ENCODE measurements around the gene TCEA3. TPM values are rescaled to one million over a fixed set of nuclear protein-coding genes. Genes with fewer than 3 reads are reported as not detected.

Gene TCEA3
- polyA plus RNA-seq, 4 donors, result 20.5 to 55.2 (median 32.4) TPM

DNA sequence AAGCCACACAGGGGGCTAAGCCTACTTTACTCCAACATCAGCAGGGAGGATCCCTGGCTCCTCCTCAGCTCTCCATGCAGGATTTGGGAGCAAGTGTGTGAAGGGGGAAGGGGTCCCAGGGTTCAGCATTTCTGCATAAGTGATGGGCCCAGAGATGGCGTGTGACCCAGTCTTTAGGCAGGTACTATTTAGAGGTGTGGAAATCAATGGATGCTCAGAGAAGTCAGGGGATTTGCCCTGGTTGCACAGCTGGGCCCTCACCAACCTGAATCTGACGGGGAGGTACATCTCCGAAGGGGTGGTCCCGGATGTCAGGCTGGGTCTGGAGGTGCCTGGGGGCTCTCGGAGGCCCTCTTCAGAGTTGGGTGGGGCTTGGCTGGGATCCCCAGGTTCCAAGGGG, 6.9 kb upstream of the TCEA3 start:
- H3K27ac ChIP-seq (ENCODE audit: low read depth in 1 of 3, low read length in 2 of 3), result no peak overlapping the region
- H3K9me3 ChIP-seq (ENCODE audit: control insufficient read depth in 2 of 2, insufficient read depth in 1 of 2, low read depth in 1 of 2, low read length in 1 of 2), result no peaks in the 10 kb centered on the region
- WGBS, 3 donors, result 93 to 94% (median 93%) methylated on average over 5 of the region's 5 CpGs
- H3K27me3 ChIP-seq (ENCODE audit: control insufficient read depth in 3 of 3, insufficient read depth in 3 of 3, low read length in 3 of 3), result no peaks in the 10 kb centered on the region
- H3K4me1 ChIP-seq (ENCODE audit: control insufficient read depth in 3 of 3, insufficient read depth in 2 of 3, low read depth in 1 of 3, low read length in 2 of 3), result peaks cover 0 to 6% (median 0%) of the 10 kb centered on the region in 3 donors
- peaks cover 0 to 44% (median 0%) of the 10 kb centered on the region in 3 donors for H3K36me3 ChIP-seq (ENCODE audit: control insufficient read depth in 3 of 3, insufficient read depth in 2 of 3, low read depth in 1 of 3, low read length in 3 of 3)
- DNase-seq, result no peak
- no peak for FAIRE-seq
- no peak overlapping the region for H3K4me3 ChIP-seq (ENCODE audit: low read depth in 1 of 3, low read length in 3 of 3)

DNA sequence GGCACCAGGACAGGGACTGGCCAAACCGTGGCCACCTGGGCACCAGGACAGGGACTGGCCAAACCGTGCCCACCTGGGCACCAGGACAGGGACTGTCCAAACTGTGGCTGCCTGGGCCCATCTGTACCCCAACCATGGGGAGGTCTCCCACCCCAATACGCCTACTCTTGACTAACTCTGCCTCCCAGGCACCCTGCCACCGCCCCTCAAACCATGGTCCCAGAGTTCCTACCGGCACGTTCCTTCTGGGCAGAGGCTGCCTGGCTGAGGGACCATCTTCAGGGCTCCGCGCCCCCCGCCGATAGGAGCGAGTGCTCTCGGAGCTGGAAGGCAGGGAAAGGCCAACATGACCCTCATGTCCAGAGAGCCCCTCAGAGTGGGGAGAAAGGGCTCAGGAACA, 6.3 kb upstream of the TCEA3 start:
- Histone ChIP-seq H3K4me1 (ENCODE audit: control insufficient read depth in 3 of 3, insufficient read depth in 2 of 3, low read depth in 1 of 3, low read length in 2 of 3) (peaks cover 0 to under 1% (median 0%) of the 10 kb centered on the region in 3 donors), H3K27ac (ENCODE audit: low read depth in 1 of 3, low read length in 2 of 3) (no peak overlapping the region), H3K27me3 (ENCODE audit: control insufficient read depth in 3 of 3, insufficient read depth in 3 of 3, low read length in 3 of 3) (no peaks in the 10 kb centered on the region), H3K4me3 (ENCODE audit: low read depth in 1 of 3, low read length in 3 of 3) (no peak overlapping the region), H3K36me3 (ENCODE audit: control insufficient read depth in 3 of 3, insufficient read depth in 2 of 3, low read depth in 1 of 3, low read length in 3 of 3) (peaks cover 0 to 44% (median 0%) of the 10 kb centered on the region in 3 donors), H3K9me3 (ENCODE audit: control insufficient read depth in 2 of 2, insufficient read depth in 1 of 2, low read depth in 1 of 2, low read length in 1 of 2) (no peaks in the 10 kb centered on the region)
- DNase-seq (no peak), FAIRE-seq (no peak)
- 91% methylated on average over 12 of the region's 12 CpGs for WGBS, 3 donors

DNA sequence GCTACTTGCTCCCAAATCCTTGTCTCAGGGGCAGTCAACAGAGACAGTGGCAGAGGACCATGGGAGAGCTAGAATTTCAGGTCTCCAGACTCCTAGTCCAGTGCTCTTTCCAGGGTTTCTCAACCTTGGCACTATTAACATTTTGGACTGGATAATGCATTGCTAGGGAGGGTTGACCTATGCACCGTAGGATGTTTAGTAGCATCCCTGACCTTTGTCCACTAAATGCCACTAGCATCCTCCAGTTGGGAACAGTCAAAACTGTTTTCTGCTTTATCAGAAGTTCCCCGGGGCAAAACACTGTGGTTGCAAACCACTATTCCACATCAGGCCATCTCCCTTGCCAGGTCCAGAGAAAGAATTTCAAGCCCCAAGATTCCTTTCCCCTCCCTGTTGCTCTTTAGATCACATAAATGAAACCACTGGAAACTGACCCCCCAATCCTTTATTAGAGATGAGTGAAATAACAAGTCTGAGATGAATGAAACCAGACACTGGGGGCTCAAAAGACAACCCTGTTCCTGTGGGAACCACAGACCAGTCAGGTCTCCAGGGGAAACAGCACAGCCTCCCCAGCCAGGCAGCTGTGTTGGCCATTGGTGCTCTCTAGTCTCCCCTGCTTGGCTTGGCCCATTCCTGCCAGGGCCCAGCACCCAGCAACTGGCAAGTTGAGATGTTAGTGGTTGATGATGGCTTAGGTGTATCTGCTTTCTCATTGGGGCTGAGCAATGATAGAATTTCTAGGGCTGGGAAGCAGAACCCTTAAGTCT, 3.8 kb upstream of the TCEA3 start:
- DNase-seq, result no peak
- H3K4me1 ChIP-seq (ENCODE audit: control insufficient read depth in 3 of 3, insufficient read depth in 2 of 3, low read depth in 1 of 3, low read length in 2 of 3), result peaks cover 0 to 8% (median 2%) of the 10 kb centered on the region in 3 donors
- peaks cover 0 to 30% (median 0%) of the 10 kb centered on the region in 3 donors for H3K36me3 ChIP-seq (ENCODE audit: control insufficient read depth in 3 of 3, insufficient read depth in 2 of 3, low read depth in 1 of 3, low read length in 3 of 3)
- H3K4me3 ChIP-seq (ENCODE audit: low read depth in 1 of 3, low read length in 3 of 3), result no peak overlapping the region
- peaks cover 0 to 7% (median 0%) of the 10 kb centered on the region in 3 donors for H3K27me3 ChIP-seq (ENCODE audit: control insufficient read depth in 3 of 3, insufficient read depth in 3 of 3, low read length in 3 of 3)
- WGBS, 3 donors, result 30 to 65% (median 57%) methylated on average over 2 of the region's 2 CpGs
- no peaks in the 10 kb centered on the region for H3K9me3 ChIP-seq (ENCODE audit: control insufficient read depth in 2 of 2, insufficient read depth in 1 of 2, low read depth in 1 of 2, low read length in 1 of 2)
- no peak overlapping the region for H3K27ac ChIP-seq (ENCODE audit: low read depth in 1 of 3, low read length in 2 of 3)
- FAIRE-seq, result no peak

DNA sequence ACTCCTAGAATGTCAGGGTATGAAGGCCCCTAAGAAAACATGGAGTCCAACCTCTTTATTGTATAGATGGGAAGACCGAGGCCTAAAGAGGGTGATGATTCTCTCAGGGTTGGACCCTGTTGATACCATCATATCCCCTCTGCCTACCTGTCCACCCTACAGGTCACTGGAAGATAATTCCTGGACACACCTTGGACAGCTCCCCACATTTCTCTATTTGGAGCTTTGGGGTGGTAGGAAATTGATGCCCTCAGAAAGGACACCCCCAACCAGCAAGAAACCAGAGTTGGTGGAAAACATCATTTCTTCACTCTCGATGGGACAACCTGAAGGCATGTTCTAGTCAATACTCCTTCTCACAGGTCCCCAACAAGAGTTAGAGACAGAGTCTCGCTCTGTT, 3.0 kb upstream of the TCEA3 start:
- FAIRE-seq (no peak), DNase-seq (no peak)
- H3K27ac ChIP-seq (ENCODE audit: low read depth in 1 of 3, low read length in 2 of 3), result no peak overlapping the region
- 93 to 98% (median 94%) methylated on average over 3 of the region's 3 CpGs for WGBS, 3 donors
- H3K4me1 ChIP-seq (ENCODE audit: control insufficient read depth in 3 of 3, insufficient read depth in 2 of 3, low read depth in 1 of 3, low read length in 2 of 3), result peaks cover 2 to 16% (median 2%) of the 10 kb centered on the region in 3 donors
- H3K36me3 ChIP-seq (ENCODE audit: control insufficient read depth in 3 of 3, insufficient read depth in 2 of 3, low read depth in 1 of 3, low read length in 3 of 3), result peaks cover 0 to 27% (median 0%) of the 10 kb centered on the region in 3 donors
- peaks cover 0 to 7% (median 0%) of the 10 kb centered on the region in 3 donors for H3K27me3 ChIP-seq (ENCODE audit: control insufficient read depth in 3 of 3, insufficient read depth in 3 of 3, low read length in 3 of 3)
- H3K4me3 ChIP-seq (ENCODE audit: low read depth in 1 of 3, low read length in 3 of 3), result no peak overlapping the region
- no peaks in the 10 kb centered on the region for H3K9me3 ChIP-seq (ENCODE audit: control insufficient read depth in 2 of 2, insufficient read depth in 1 of 2, low read depth in 1 of 2, low read length in 1 of 2)

DNA sequence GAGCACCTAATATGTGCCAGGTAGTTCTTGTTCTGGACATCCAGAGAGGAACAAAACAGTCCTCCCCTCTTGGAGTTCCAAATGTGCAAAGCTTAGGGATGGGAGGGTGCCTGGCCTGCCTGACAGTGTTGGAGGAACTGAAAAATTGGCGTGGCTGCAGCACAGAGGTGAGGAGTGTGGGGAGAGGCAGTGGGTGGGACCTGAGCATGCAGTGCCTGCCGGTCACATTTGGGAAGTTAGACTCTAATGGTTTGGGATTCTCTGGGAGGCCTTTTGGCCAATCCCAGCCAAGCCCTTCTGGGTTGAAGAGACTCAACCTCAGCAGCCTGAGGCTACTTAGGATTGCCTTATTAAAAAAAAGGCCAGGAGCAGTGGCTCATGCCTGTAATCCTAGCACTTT, 2.3 kb upstream of the TCEA3 start:
- 54 to 60% (median 56%) methylated on average over 2 of the region's 2 CpGs for WGBS, 3 donors
- H3K4me3 ChIP-seq (ENCODE audit: low read depth in 1 of 3, low read length in 3 of 3), result no peak overlapping the region
- peaks cover 0 to 7% (median 0%) of the 10 kb centered on the region in 3 donors for H3K27me3 ChIP-seq (ENCODE audit: control insufficient read depth in 3 of 3, insufficient read depth in 3 of 3, low read length in 3 of 3)
- peaks cover 0 to 24% (median 0%) of the 10 kb centered on the region in 3 donors for H3K36me3 ChIP-seq (ENCODE audit: control insufficient read depth in 3 of 3, insufficient read depth in 2 of 3, low read depth in 1 of 3, low read length in 3 of 3)
- H3K9me3 ChIP-seq (ENCODE audit: control insufficient read depth in 2 of 2, insufficient read depth in 1 of 2, low read depth in 1 of 2, low read length in 1 of 2), result no peaks in the 10 kb centered on the region
- H3K4me1 ChIP-seq (ENCODE audit: control insufficient read depth in 3 of 3, insufficient read depth in 2 of 3, low read depth in 1 of 3, low read length in 2 of 3), result peaks cover 2 to 22% (median 2%) of the 10 kb centered on the region in 3 donors
- H3K27ac ChIP-seq (ENCODE audit: low read depth in 1 of 3, low read length in 2 of 3), result no peak overlapping the region
- FAIRE-seq (no peak), DNase-seq (no peak)

DNA sequence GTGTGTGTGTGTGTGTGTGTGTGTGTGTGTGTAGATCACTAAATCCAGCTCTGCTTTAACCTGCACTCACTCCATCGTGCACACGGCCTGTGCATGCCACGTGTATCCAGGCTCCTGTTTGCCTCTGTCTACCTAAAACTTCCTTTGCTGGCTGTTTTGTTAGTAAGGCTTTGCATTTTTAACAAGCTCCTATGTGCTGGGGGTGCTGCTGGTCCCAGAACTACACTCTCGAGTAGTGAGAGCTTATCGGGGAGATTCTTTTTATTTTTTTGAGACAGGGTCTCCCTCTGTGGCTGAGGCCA, 596 bp upstream of the TCEA3 start:
- WGBS, 3 donors, result 26 to 32% (median 30%) methylated on average over 5 of the region's 5 CpGs
- Histone ChIP-seq H3K9me3 (ENCODE audit: control insufficient read depth in 2 of 2, insufficient read depth in 1 of 2, low read depth in 1 of 2, low read length in 1 of 2) (no peaks in the 10 kb centered on the region), H3K27ac (ENCODE audit: low read depth in 1 of 3, low read length in 2 of 3) (no peak overlapping the region), H3K36me3 (ENCODE audit: control insufficient read depth in 3 of 3, insufficient read depth in 2 of 3, low read depth in 1 of 3, low read length in 3 of 3) (peaks cover 0 to 12% (median 0%) of the 10 kb centered on the region in 3 donors), H3K27me3 (ENCODE audit: control insufficient read depth in 3 of 3, insufficient read depth in 3 of 3, low read length in 3 of 3) (peaks cover 0 to 7% (median 0%) of the 10 kb centered on the region in 3 donors), H3K4me3 (ENCODE audit: low read depth in 1 of 3, low read length in 3 of 3) (peak overlapping the region in 1 of 3 donors; percentile 50), H3K4me1 (ENCODE audit: control insufficient read depth in 3 of 3, insufficient read depth in 2 of 3, low read depth in 1 of 3, low read length in 2 of 3) (peaks cover 2 to 25% (median 2%) of the 10 kb centered on the region in 3 donors)
- no peak for FAIRE-seq
- DNase-seq, result no peak

DNA sequence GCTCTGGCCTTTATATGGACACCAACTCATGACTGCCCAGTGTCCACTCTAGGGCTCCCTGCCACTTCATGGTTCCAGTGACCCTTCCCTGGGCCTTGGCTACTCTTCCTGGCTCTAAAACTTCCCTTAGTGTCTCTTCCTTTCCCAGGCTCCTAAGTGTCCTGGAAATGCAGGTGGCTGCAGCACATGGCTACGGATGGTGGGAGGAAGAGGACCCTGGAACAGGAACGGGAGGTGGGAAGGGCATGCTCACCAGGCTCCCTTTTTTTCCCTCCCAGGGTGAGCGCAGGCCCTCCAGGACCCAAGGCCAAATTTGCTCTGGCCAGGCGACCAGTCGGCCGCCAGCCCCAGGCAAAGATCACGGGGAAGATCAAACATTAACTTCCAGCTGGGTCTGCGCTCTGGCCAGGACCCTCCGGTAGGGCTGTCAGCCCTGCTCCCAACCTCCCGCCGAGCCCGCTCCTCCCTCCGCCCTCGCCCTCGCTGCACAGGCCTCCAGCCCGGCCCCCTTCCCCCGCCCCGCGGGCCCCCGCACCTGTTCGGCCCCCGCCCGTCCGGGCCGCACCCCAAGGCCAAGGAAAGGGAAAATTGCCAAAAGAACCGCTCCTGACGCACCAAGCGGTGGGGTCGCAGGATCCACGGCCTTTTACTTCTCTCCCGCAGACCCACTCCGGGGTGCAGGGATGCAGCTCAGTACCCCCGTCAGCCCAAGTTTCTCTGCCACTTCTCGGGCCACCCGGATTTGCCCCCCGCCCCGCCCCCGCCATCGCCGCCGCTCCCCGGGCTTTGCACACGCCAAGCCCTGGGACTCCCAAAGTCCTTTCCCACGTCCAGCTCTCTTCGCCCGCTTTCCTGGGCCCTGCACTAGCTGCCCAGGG, 894 bp downstream of the TCEA3 start:
- peaks cover 0 to 7% (median 0%) of the 10 kb centered on the region in 3 donors for H3K27me3 ChIP-seq (ENCODE audit: control insufficient read depth in 3 of 3, insufficient read depth in 3 of 3, low read length in 3 of 3)
- H3K9me3 ChIP-seq (ENCODE audit: control insufficient read depth in 2 of 2, insufficient read depth in 1 of 2, low read depth in 1 of 2, low read length in 1 of 2), result no peaks in the 10 kb centered on the region
- no peak for FAIRE-seq
- 5 to 9% (median 9%) methylated on average over 31 to 46 of the region's 46 CpGs for WGBS, 3 donors
- peaks cover 0 to 7% (median 0%) of the 10 kb centered on the region in 3 donors for H3K36me3 ChIP-seq (ENCODE audit: control insufficient read depth in 3 of 3, insufficient read depth in 2 of 3, low read depth in 1 of 3, low read length in 3 of 3)
- peaks cover 2 to 25% (median 2%) of the 10 kb centered on the region in 3 donors for H3K4me1 ChIP-seq (ENCODE audit: control insufficient read depth in 3 of 3, insufficient read depth in 2 of 3, low read depth in 1 of 3, low read length in 2 of 3)
- peak overlapping the region; percentile 17 to 68 (median 55) for H3K27ac ChIP-seq (ENCODE audit: low read depth in 1 of 3, low read length in 2 of 3)
- peak overlapping the region; percentile 38 to 60 (median 50) for H3K4me3 ChIP-seq (ENCODE audit: low read depth in 1 of 3, low read length in 3 of 3)
- DNase-seq, result peak; percentile 68 to 73

DNA sequence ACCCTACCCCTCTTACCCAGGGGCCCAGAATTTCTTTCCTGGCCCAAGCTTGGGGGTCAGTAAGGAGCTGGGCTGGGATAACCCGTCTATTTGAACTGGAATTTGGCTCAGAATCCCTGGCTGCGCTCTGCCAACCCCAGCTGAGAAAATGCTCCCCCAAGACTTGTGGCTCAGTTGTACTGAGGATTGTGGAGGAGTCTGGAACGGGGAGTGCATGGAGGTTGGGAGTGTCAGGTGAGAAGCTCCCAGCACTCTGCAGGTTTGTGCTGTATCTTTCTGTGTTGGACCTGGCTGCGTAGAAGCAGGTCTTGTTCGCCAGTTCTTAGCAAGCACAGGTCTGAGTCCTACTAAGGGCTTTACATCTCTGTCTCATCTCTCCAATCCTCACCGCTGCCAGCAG, 1.6 kb downstream of the TCEA3 start:
- FAIRE-seq (no peak), DNase-seq (peak; percentile 32 to 36)
- peaks cover 0 to 7% (median 0%) of the 10 kb centered on the region in 3 donors for H3K27me3 ChIP-seq (ENCODE audit: control insufficient read depth in 3 of 3, insufficient read depth in 3 of 3, low read length in 3 of 3)
- peak overlapping the region in 1 of 3 donors; percentile 6 for H3K4me3 ChIP-seq (ENCODE audit: low read depth in 1 of 3, low read length in 3 of 3)
- peaks cover 0 to 8% (median 0%) of the 10 kb centered on the region in 3 donors for H3K36me3 ChIP-seq (ENCODE audit: control insufficient read depth in 3 of 3, insufficient read depth in 2 of 3, low read depth in 1 of 3, low read length in 3 of 3)
- no peaks in the 10 kb centered on the region for H3K9me3 ChIP-seq (ENCODE audit: control insufficient read depth in 2 of 2, insufficient read depth in 1 of 2, low read depth in 1 of 2, low read length in 1 of 2)
- peaks cover 2 to 25% (median 2%) of the 10 kb centered on the region in 3 donors for H3K4me1 ChIP-seq (ENCODE audit: control insufficient read depth in 3 of 3, insufficient read depth in 2 of 3, low read depth in 1 of 3, low read length in 2 of 3)
- WGBS, 3 donors, result 22 to 48% (median 45%) methylated on average over 6 of the region's 6 CpGs
- H3K27ac ChIP-seq (ENCODE audit: low read depth in 1 of 3, low read length in 2 of 3), result peak overlapping the region; percentile 17 to 68 (median 36)

All from small intestine (tissue), 7 donors.